NT2/D1 (cell line): ENCODE data around the gene C19orf53.

Experiments
- SUZ12 ChIP-seq: IDR thresholded peaks from 2 replicates; pipeline ENCODE4 v1.6.1; 2011; ENCODE audit not compliant: insufficient read length, insufficient read depth; ENCODE audit errors: extremely low read depth
- YY1 ChIP-seq: IDR thresholded peaks from 2 replicates; pipeline ENCODE4 v1.6.1; 2011; ENCODE audit not compliant: insufficient read length, insufficient read depth
- ZNF274 ChIP-seq: IDR thresholded peaks from 2 replicates; pipeline ENCODE4 v1.6.1; 2011; ENCODE audit warnings: mild to moderate bottlenecking, low read depth, low read length

DNA sequence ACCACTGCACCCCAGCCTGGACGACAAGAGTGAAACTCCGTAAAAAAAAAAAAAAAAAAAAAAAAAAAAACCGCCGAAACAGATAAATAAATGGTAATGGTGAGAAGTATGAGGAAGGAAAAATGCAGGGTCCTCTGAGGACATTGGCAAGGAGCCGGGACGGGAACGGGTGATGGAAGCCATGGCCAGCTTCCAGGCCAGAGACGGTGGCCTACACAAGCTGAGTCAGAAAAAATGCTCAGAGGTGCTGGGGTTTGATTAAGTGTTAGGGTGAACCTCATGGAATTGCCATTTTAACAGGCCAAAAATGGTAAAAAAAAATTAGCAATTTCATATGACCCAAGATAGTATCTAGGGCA lies 20.1 kb downstream of the C19orf53 start:
- TF ChIP-seq YY1 (no peak), SUZ12 (no peak), ZNF274 (no peak)
